K562 (cell line): ENCODE data around the gene FSTL3. TPM values are rescaled to one million over a fixed set of nuclear protein-coding genes. Genes with fewer than 3 reads are reported as not detected.

Source experiments
- ASH1L ChIP-seq: fragments of 450-650 bp; IDR thresholded peaks from 2 replicates; pipeline ENCODE4 v1.6.1; 2018; ENCODE audit warnings: borderline replicate concordance, mild to moderate bottlenecking, low read depth; ENCODE audit not compliant: partially characterized antibody
- BRCA1 ChIP-seq, 2 experiments: fragments of 450-650 bp in 1 of 2; sonication (generic) in 1 of 2; formaldehyde crosslinking in 1 of 2; IDR thresholded peaks; 2 replicates each; pipeline versions ENCODE4 v1.5.0 to v1.6.1; 2017 to 2020; ENCODE audit warnings: mild to moderate bottlenecking in 1 of 2, missing genetic modification reagents in 1 of 2
- CREM ChIP-seq: IDR thresholded peaks from 2 replicates; pipeline ENCODE4 v1.6.1; 2014; ENCODE audit warnings: antibody characterized with exemption, low read depth
- DNMT1 ChIP-seq: fragments of 450-650 bp; IDR thresholded peaks from 2 replicates; pipeline ENCODE4 v1.6.1; 2016; ENCODE audit warnings: antibody characterized with exemption, mild to moderate bottlenecking
- HCFC1 ChIP-seq: IDR thresholded peaks from 2 replicates; pipeline ENCODE4 v1.6.1; 2012; ENCODE audit warnings: low read depth, low read length, improper control_type of control experiment
- KAT7 ChIP-seq: sonication (generic); formaldehyde crosslinking; IDR thresholded peaks from 2 replicates; pipeline ENCODE4 v1.8.0; 2022; ENCODE audit warnings: missing genetic modification reagents, mild to moderate bottlenecking, borderline replicate concordance
- MCM2 ChIP-seq: fragments of 450-650 bp; IDR thresholded peaks from 2 replicates; pipeline ENCODE4 v1.6.1; 2017; ENCODE audit warnings: low read depth, mild to moderate bottlenecking
- RB1 ChIP-seq: fragments of 450-650 bp; IDR thresholded peaks from 2 replicates; pipeline ENCODE4 v1.6.1; 2017; ENCODE audit warnings: low read depth, mild to moderate bottlenecking
- SRSF1 ChIP-seq: fragments of 200-400 bp; formaldehyde crosslinking; IDR thresholded peaks from 2 replicates; pipeline ENCODE4 v1.6.1; 2017; ENCODE audit warnings: mild to moderate bottlenecking, low read depth, low read length, moderate library complexity
- SUPT5H ChIP-seq: fragments of 450-650 bp; IDR thresholded peaks from 2 replicates; pipeline ENCODE4 v1.6.1; 2016
- TGIF2 ChIP-seq: sonication (generic); formaldehyde crosslinking; IDR thresholded peaks from 2 replicates; pipeline ENCODE4 v1.8.1; 2022; ENCODE audit warnings: mild to moderate bottlenecking, missing genetic modification reagents, moderate library complexity
- YY1 ChIP-seq, 3 experiments: IDR thresholded peaks; 2 replicates each; pipeline ENCODE4 v1.6.1; 2011; ENCODE audit warnings: low read length in 2 of 3, mild to moderate bottlenecking in 2 of 3, moderate library complexity in 2 of 3, borderline replicate concordance in 1 of 3, control low read depth in 1 of 3, low read depth in 1 of 3; ENCODE audit not compliant: insufficient read depth in 3 of 3, insufficient replicate concordance in 2 of 3, control insufficient read depth in 1 of 3, insufficient read length in 1 of 3; ENCODE audit errors: extremely low read depth in 1 of 3
- ZBTB8A ChIP-seq: fragments of 450-650 bp; IDR thresholded peaks from 2 replicates; pipeline ENCODE4 v1.6.1; 2018; ENCODE audit warnings: mild to moderate bottlenecking, moderate library complexity; ENCODE audit not compliant: partially characterized antibody
- polyA plus RNA-seq, 8 experiments: library from polyadenylated mRNA; depleted of rRNA in 4 of 8; stranded (reverse) in 5 of 8; unstranded in 3 of 8; fragments of >200 nt; fragmentation: Nextera tagmentation in 2 of 8; fragmentation: Illumina TruSeq in 1 of 8; extraction: Ambion mirVana in 2 of 8; extraction: Trizol in 1 of 8; gene quantifications; 2 replicates each; pipeline versions ENCODE4 v1.2.1 to v1.2.3, GENCODE V29; 2011 to 2014; ENCODE audit warnings: inconsistent platforms in 1 of 8, missing spikeins in 1 of 8
- total RNA-seq, 7 experiments: library from RNA; depleted of rRNA in 6 of 7; stranded (reverse); fragments of >200 nt in 6 of 7; fragmentation: Illumina TruSeq in 2 of 7; extraction: Trizol in 2 of 7; gene quantifications; 2 replicates each; pipeline versions ENCODE4 v1.2.1 to v1.2.3, GENCODE V29; 2011 to 2021; ENCODE audit warnings: low replicate concordance in 1 of 7
- TF ChIP-seq, protein P1 (sequence below): sonication (generic); formaldehyde crosslinking; IDR thresholded peaks from 2 replicates; pipeline ENCODE4 v1.8.1; 2023; ENCODE audit warnings: mild to moderate bottlenecking, missing genetic modification reagents
- TF ChIP-seq, protein P2 (sequence below), 3 experiments: IDR thresholded peaks in 2 of 3; conservative IDR thresholded peaks in 1 of 3; 2 replicates each; pipeline ENCODE4 v1.5.1; 2011 to 2012; ENCODE audit warnings: low read length in 3 of 3, mild to moderate bottlenecking in 3 of 3, control low read depth in 2 of 3, improper control_type of control experiment in 1 of 3, inconsistent platforms in 1 of 3, low read depth in 1 of 3, mixed read lengths in 1 of 3, moderate library complexity in 1 of 3; ENCODE audit not compliant: insufficient read depth in 2 of 3
- TF ChIP-seq, protein P3 (sequence below): sonication (generic); formaldehyde crosslinking; IDR thresholded peaks from 2 replicates; pipeline ENCODE4 v1.8.0; 2022; ENCODE audit warnings: mild to moderate bottlenecking, missing genetic modification reagents
- TF ChIP-seq, protein P4 (sequence below), 2 experiments: fragments of 250-450 bp in 1 of 2; fragments of 450-650 bp in 1 of 2; sonication (Bioruptor Pico) in 1 of 2; IDR thresholded peaks; 2 replicates each; pipeline versions ENCODE4 v1.6.1 to v1.8.0; 2016 to 2021; ENCODE audit warnings: mild to moderate bottlenecking in 2 of 2, moderate library complexity in 2 of 2, missing compliant biosample characterization in 1 of 2, missing genetic modification characterization in 1 of 2
- TF ChIP-seq, protein P5 (sequence below): sonication (generic); formaldehyde crosslinking; IDR thresholded peaks from 2 replicates; pipeline ENCODE4 v1.9.0; 2022; ENCODE audit warnings: mild to moderate bottlenecking, missing genetic modification reagents
- TF ChIP-seq, protein P6 (sequence below): fragments of 450-650 bp; IDR thresholded peaks from 2 replicates; pipeline ENCODE4 v1.6.1; 2016; ENCODE audit warnings: antibody characterized with exemption

The FSTL3 gene
- total and polyA plus RNA-seq, 9 of the 15 experiments (the other 6 are each of a cell fraction or from before 2014, with no cell fraction given): 0.35 to 6.8 (median 4.2) TPM; not detected in 1

DNA sequence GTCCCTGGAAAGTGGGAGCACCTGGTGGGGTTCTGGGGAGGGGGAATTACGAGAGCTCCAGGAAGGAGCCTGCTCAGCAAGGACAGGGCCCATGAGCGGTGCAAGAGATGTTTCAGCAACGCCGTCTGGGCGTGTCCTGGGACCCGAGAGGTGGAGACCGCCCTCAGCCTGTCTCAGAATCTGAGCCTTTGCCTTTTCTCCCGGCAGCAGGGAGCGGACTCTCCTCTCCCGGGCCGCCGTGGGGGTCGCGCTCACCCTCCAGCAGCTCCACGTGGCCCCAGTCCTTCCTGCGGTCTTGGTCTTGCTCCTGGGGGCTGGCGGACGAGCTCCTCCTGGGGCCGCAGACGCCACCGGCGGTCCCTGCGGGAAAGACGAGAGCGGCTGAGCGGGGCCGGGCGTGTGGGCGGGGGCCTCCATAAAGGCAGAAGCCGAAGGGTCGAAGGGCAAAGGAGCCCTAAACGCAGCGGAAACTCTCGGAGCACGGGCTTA lies 43.6 kb upstream of the FSTL3 start (continued):
- TF ChIP-seq, protein P1, sequence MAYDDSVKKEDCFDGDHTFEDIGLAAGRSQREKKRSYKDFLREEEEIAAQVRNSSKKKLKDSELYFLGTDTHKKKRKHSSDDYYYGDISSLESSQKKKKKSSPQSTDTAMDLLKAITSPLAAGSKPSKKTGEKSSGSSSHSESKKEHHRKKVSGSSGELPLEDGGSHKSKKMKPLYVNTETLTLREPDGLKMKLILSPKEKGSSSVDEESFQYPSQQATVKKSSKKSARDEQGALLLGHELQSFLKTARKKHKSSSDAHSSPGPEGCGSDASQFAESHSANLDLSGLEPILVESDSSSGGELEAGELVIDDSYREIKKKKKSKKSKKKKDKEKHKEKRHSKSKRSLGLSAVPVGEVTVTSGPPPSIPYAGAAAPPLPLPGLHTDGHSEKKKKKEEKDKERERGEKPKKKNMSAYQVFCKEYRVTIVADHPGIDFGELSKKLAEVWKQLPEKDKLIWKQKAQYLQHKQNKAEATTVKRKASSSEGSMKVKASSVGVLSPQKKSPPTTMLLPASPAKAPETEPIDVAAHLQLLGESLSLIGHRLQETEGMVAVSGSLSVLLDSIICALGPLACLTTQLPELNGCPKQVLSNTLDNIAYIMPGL: no peak
- TF ChIP-seq HCFC1 (no peak), ASH1L (no peak), MCM2 (no peak), DNMT1 (no peak), TGIF2 (CRISPR knock-in tag) (no peak), CREM (0 out of 2 replicates have a peak, but pooled peaks have one; percentile 5), SUPT5H (peak; percentile 54; the same call in 1 of the 2 replicates), SRSF1 (no peak), RB1 (0 out of 2 replicates have a peak, but pooled peaks have one; percentile 13), YY1 (IDR thresholded peaks at IDR 0.05; ENCODE audit: borderline replicate concordance in 1 of 3, control insufficient read depth in 1 of 3, extremely low read depth in 1 of 3, insufficient read depth in 3 of 3, insufficient read length in 1 of 3, insufficient replicate concordance in 2 of 3, low read depth in 1 of 3, low read length in 2 of 3) (peak in 2 of 3 experiments; percentile 2 to 6), ZBTB8A (no peak), BRCA1 (IDR thresholded peaks at IDR 0.05) (no peak), BRCA1 (CRISPR knock-in tag; IDR thresholded peaks at IDR 0.05) (no peak), KAT7 (CRISPR knock-in tag) (peak; percentile 49; the same call in 1 of the 2 replicates)
- TF ChIP-seq, protein P2, sequence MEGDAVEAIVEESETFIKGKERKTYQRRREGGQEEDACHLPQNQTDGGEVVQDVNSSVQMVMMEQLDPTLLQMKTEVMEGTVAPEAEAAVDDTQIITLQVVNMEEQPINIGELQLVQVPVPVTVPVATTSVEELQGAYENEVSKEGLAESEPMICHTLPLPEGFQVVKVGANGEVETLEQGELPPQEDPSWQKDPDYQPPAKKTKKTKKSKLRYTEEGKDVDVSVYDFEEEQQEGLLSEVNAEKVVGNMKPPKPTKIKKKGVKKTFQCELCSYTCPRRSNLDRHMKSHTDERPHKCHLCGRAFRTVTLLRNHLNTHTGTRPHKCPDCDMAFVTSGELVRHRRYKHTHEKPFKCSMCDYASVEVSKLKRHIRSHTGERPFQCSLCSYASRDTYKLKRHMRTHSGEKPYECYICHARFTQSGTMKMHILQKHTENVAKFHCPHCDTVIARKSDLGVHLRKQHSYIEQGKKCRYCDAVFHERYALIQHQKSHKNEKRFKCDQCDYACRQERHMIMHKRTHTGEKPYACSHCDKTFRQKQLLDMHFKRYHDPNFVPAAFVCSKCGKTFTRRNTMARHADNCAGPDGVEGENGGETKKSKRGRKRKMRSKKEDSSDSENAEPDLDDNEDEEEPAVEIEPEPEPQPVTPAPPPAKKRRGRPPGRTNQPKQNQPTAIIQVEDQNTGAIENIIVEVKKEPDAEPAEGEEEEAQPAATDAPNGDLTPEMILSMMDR (IDR thresholded peaks at IDR 0.05 in 2 of 3, conservative IDR thresholded peaks at IDR 0.05 in 1 of 3; ENCODE audit: insufficient read depth in 2 of 3, low read depth in 1 of 3, low read length in 3 of 3): 0 out of 6 replicates have a peak, but pooled peaks of 1 of the 3 experiments have one; percentile 2
- TF ChIP-seq, protein P3, sequence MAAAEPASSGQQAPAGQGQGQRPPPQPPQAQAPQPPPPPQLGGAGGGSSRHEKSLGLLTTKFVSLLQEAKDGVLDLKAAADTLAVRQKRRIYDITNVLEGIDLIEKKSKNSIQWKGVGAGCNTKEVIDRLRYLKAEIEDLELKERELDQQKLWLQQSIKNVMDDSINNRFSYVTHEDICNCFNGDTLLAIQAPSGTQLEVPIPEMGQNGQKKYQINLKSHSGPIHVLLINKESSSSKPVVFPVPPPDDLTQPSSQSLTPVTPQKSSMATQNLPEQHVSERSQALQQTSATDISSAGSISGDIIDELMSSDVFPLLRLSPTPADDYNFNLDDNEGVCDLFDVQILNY (CRISPR knock-in tag): no peak
- TF ChIP-seq, protein P4, sequence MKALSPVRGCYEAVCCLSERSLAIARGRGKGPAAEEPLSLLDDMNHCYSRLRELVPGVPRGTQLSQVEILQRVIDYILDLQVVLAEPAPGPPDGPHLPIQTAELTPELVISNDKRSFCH (CRISPR knock-in tag; IDR thresholded peaks at IDR 0.05): no peak
- TF ChIP-seq, protein P4 (tag; IDR thresholded peaks at IDR 0.05): no peak
- TF ChIP-seq, protein P5, sequence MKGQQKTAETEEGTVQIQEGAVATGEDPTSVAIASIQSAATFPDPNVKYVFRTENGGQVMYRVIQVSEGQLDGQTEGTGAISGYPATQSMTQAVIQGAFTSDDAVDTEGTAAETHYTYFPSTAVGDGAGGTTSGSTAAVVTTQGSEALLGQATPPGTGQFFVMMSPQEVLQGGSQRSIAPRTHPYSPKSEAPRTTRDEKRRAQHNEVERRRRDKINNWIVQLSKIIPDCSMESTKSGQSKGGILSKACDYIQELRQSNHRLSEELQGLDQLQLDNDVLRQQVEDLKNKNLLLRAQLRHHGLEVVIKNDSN (CRISPR knock-in tag): 0 out of 2 replicates have a peak, but pooled peaks have one; percentile 29
- TF ChIP-seq, protein P6, sequence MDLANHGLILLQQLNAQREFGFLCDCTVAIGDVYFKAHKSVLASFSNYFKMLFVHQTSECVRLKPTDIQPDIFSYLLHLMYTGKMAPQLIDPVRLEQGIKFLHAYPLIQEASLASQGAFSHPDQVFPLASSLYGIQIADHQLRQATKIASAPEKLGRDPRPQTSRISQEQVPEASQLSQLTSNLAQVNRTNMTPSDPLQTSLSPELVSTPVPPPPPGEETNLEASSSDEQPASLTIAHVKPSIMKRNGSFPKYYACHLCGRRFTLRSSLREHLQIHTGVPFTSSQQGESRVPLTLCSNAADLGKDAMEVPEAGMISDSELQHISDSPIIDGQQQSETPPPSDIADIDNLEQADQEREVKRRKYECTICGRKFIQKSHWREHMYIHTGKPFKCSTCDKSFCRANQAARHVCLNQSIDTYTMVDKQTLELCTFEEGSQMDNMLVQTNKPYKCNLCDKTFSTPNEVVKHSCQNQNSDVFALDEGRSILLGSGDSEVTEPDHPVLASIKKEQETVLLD: no peak
